Liver (tissue), 9 donors: Measurements from ENCODE around the gene TOB1. TPM values are rescaled to one million over a fixed set of nuclear protein-coding genes. Genes with fewer than 3 reads are reported as not detected.
A peak's percentile ranks its signal among the peaks of the same experiment; 100 is the strongest.

Experiments
- DNase-seq: peaks from one replicate; pipeline ENCODE4 v3.0.0-alpha.2; 2017; ENCODE audit warnings: low spot score
- H3K27ac ChIP-seq, 2 donors: one replicate each; pipeline ENCODE4 v1.7.0; 2013; ENCODE audit warnings: inconsistent platforms in 2 of 2, low read length in 2 of 2, control low read depth in 1 of 2, low read depth in 1 of 2, mild to moderate bottlenecking in 1 of 2
- H3K27me3 ChIP-seq, 4 donors: one replicate each; pipeline versions ENCODE4 v1.6.1 to v1.7.0; 2013; ENCODE audit warnings: low read length in 3 of 4, inconsistent platforms in 1 of 4, mild to moderate bottlenecking in 1 of 4, moderate library complexity in 1 of 4; ENCODE audit not compliant: control insufficient read depth in 4 of 4, insufficient read depth in 4 of 4
- H3K36me3 ChIP-seq, 4 donors: one replicate each; pipeline versions ENCODE4 v1.6.1 to v1.7.0; 2013; ENCODE audit warnings: low read length in 3 of 4, mild to moderate bottlenecking in 3 of 4, low read depth in 1 of 4, moderate library complexity in 1 of 4; ENCODE audit not compliant: control insufficient read depth in 4 of 4, insufficient read depth in 3 of 4
- H3K4me1 ChIP-seq, 4 donors: one replicate each; pipeline versions ENCODE4 v1.6.1 to v1.7.0; 2013; ENCODE audit warnings: low read length in 3 of 4, mild to moderate bottlenecking in 3 of 4, moderate library complexity in 1 of 4; ENCODE audit not compliant: control insufficient read depth in 4 of 4, insufficient read depth in 4 of 4
- H3K4me3 ChIP-seq, 3 donors: one replicate each; pipeline versions ENCODE4 v1.6.1 to v1.7.0; 2013; ENCODE audit warnings: low read length in 3 of 3, control low read depth in 1 of 3, low read depth in 1 of 3, mild to moderate bottlenecking in 1 of 3
- H3K9ac ChIP-seq, 2 donors: one replicate each; pipeline ENCODE4 v1.7.0; 2013; ENCODE audit warnings: low read length in 2 of 2, mild to moderate bottlenecking in 2 of 2, moderate library complexity in 2 of 2, control low read depth in 1 of 2, low read depth in 1 of 2
- H3K9me3 ChIP-seq, 4 donors: one replicate each; pipeline versions ENCODE4 v1.6.1 to v1.7.0; 2013; ENCODE audit warnings: low read length in 3 of 4; ENCODE audit not compliant: control insufficient read depth in 4 of 4
- ATF3 ChIP-seq: IDR thresholded peaks from 2 replicates; pipeline ENCODE4 v1.6.1; 2016; ENCODE audit warnings: antibody characterized with exemption
- CTCF ChIP-seq: fragments of 150-350 bp; IDR thresholded peaks from 2 replicates; pipeline ENCODE4 v1.5.1; 2017; ENCODE audit warnings: improper control_type of control experiment, low read depth, low read length; ENCODE audit not compliant: missing input control
- EGR1 ChIP-seq, 2 donors: IDR thresholded peaks; 2 replicates each; pipeline ENCODE4 v1.6.1; 2016 to 2018; ENCODE audit warnings: antibody characterized with exemption in 2 of 2, low read depth in 2 of 2
- FOXA1 ChIP-seq: IDR thresholded peaks from 2 replicates; pipeline ENCODE4 v1.6.1; 2016; ENCODE audit warnings: antibody characterized with exemption
- FOXA2 ChIP-seq: IDR thresholded peaks from 2 replicates; pipeline ENCODE4 v1.6.1; 2016; ENCODE audit warnings: antibody characterized with exemption
- HNF4A ChIP-seq, 2 donors: conservative IDR thresholded peaks; 2 replicates each; pipeline ENCODE4 v1.6.1; 2016; ENCODE audit warnings: antibody characterized with exemption in 2 of 2, mild to moderate bottlenecking in 2 of 2
- HNF4G ChIP-seq: IDR thresholded peaks from 2 replicates; pipeline ENCODE4 v1.6.1; 2016; ENCODE audit warnings: antibody characterized with exemption
- JUND ChIP-seq, 2 donors: IDR thresholded peaks; 2 replicates each; pipeline ENCODE4 v1.6.1; 2016; ENCODE audit warnings: antibody characterized with exemption in 2 of 2
- MAX ChIP-seq: IDR thresholded peaks from 2 replicates; pipeline ENCODE4 v1.6.1; 2016; ENCODE audit warnings: antibody characterized with exemption
- NR2F2 ChIP-seq: IDR thresholded peaks from 2 replicates; pipeline ENCODE4 v1.6.1; 2016; ENCODE audit warnings: antibody characterized with exemption
- RAD21 ChIP-seq, 2 donors: IDR thresholded peaks; 2 replicates each; pipeline ENCODE4 v1.6.1; 2016; ENCODE audit warnings: antibody characterized with exemption in 2 of 2, mild to moderate bottlenecking in 2 of 2
- REST ChIP-seq: IDR thresholded peaks from 2 replicates; pipeline ENCODE4 v1.6.1; 2016; ENCODE audit warnings: antibody characterized with exemption, mild to moderate bottlenecking
- SP1 ChIP-seq: IDR thresholded peaks from 2 replicates; pipeline ENCODE4 v1.6.1; 2018; ENCODE audit warnings: antibody characterized with exemption, mild to moderate bottlenecking
- TAF1 ChIP-seq: conservative IDR thresholded peaks from 2 replicates; pipeline ENCODE4 v1.6.1; 2016; ENCODE audit warnings: antibody characterized with exemption, mild to moderate bottlenecking
- ZBTB33 ChIP-seq: IDR thresholded peaks from 2 replicates; pipeline ENCODE4 v1.6.1; 2016; ENCODE audit warnings: antibody characterized with exemption
- WGBS: extraction: QIAGEN DNeasy Blood & Tissue Kit; methylation state at CpG from one replicate; pipeline ENCODE4 v1.1.7; 2013; 5-methylcytosine and 5-hydroxymethylcytosine counted together
- polyA plus RNA-seq, 2 donors: library from polyadenylated mRNA; stranded (reverse) in 1 of 2; unstranded in 1 of 2; fragments of 200-250 nt in 1 of 2; fragments of >200 nt in 1 of 2; fragmentation: Nextera tagmentation in 1 of 2; extraction: Ambion mirVana in 1 of 2; gene quantifications; one replicate each; pipeline versions ENCODE4 v1.2.1 to v1.2.3, GENCODE V29; 2013 to 2015
- total RNA-seq, 2 donors: library from RNA; depleted of rRNA; stranded (reverse); fragments of >200 nt; gene quantifications; one replicate each; pipeline ENCODE4 v1.2.3, GENCODE V29; 2014
- donor health status: healthy.
- donor health status: healthy.
- donor health status: healthy.
- donor health status: healthy.
- donor health status: healthy.

TOB1 gene
- total and polyA plus RNA-seq, 4 donors = 10.2 to 132 (median 37.8) TPM

- Histone ChIP-seq H3K36me3 (peaks cover 0 to 8% (median under 1%) of the 10 kb centered on the region in 4 donors), H3K9ac (peak overlapping the region; percentile 73 to 98), H3K4me1 (peaks cover 2 to 33% (median 23%) of the 10 kb centered on the region in 4 donors), H3K4me3 (peak overlapping the region; percentile 56 to 89 (median 66)), H3K9me3 (no peaks in the 10 kb centered on the region), H3K27ac (peak overlapping the region; percentile 98 to 99), H3K27me3 (no peaks in the 10 kb centered on the region)
- WGBS = under 1% methylated on average over 28 of the region's 28 CpGs
- DNase-seq = peak; percentile 72
- TF ChIP-seq HNF4A (conservative IDR thresholded peaks at IDR 0.05) (no peak), HNF4G (peak; percentile 2), FOXA1 (no peak), ATF3 (no peak), TAF1 (peak; percentile 0), RAD21 (IDR thresholded peaks at IDR 0.05) (no peak)
Observed at GRCh38 chr17:50866950-50867362, 802 bp upstream of the TOB1 start.

- peak overlapping the region; percentile 77 to 99 (median 99) for H3K4me3 ChIP-seq
- H3K9me3 ChIP-seq = no peaks in the 10 kb centered on the region
- no peak for DNase-seq
- H3K9ac ChIP-seq = peak overlapping the region in 1 of 2 donors; percentile 60
- H3K4me1 ChIP-seq = peaks cover 0 to 32% (median 23%) of the 10 kb centered on the region in 4 donors
- peak overlapping the region; percentile 90 to 99 for H3K27ac ChIP-seq
- TF ChIP-seq NR2F2 (no peak), MAX (no peak), CTCF (no peak), FOXA1 (no peak), ATF3 (no peak), SP1 (no peak)
- peaks cover 2 to 14% (median 7%) of the 10 kb centered on the region in 4 donors for H3K36me3 ChIP-seq
- H3K27me3 ChIP-seq = no peaks in the 10 kb centered on the region
- WGBS = under 1% methylated on average over 53 of the region's 53 CpGs
Observed at GRCh38 chr17:50865868-50866260, 290 bp downstream of the TOB1 start.

- no peaks in the 10 kb centered on the region for H3K27me3 ChIP-seq
- DNase-seq = peak; percentile 65
- H3K9ac ChIP-seq = peak overlapping the region; percentile 98 to 100
- H3K4me1 ChIP-seq = peaks cover 0 to 32% (median 23%) of the 10 kb centered on the region in 4 donors
- H3K9me3 ChIP-seq = no peaks in the 10 kb centered on the region
- H3K36me3 ChIP-seq = peaks cover 2 to 14% (median 7%) of the 10 kb centered on the region in 4 donors
- 1% methylated on average over 50 of the region's 50 CpGs for WGBS
- peak overlapping the region; percentile 90 to 99 for H3K27ac ChIP-seq
- H3K4me3 ChIP-seq = peak overlapping the region; percentile 77 to 99 (median 99)
- no peak for TF ChIP-seq ZBTB33
- no peak for TF ChIP-seq REST
- TF ChIP-seq MAX = no peak
- TF ChIP-seq NR2F2 = peak; percentile 47
- peak in 1 of 2 donors; percentile 28 for TF ChIP-seq JUND (IDR thresholded peaks at IDR 0.05)
- no peak for TF ChIP-seq FOXA2
- no peak for TF ChIP-seq FOXA1
- TF ChIP-seq SP1 = peak; percentile 40
- no peak for TF ChIP-seq EGR1 (IDR thresholded peaks at IDR 0.05; ENCODE audit: low read depth in 2 of 2)
- TF ChIP-seq TAF1 = peak; percentile 70
Observed at GRCh38 chr17:50865060-50865867, 890 bp downstream of the TOB1 start.
